ENCODE results near the gene GALNT14.

The GALNT14 gene

DNA sequence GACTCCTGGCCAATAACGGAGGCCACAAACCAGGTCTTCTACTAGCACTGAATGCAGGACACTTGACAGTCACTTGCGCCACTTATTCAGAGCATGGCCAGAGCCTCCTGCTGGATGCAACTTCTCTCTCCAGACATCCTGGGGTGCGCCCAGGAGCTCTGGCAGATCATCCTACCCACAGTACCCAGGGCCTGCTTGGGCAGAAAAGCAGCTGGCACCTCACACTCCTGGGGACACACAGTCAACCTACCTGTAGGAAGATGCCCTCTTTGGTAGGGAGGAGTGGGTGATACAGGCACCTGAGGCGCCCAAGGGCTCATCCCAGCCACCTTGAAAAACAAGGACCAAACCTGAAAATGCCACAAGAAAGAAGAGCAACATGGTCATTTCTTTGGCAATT is 13.3 kb downstream of the GALNT14 start:
- no peak for ATAC-seq
- no peak for TF ChIP-seq ZNF8 (CRISPR knock-in tag; IDR thresholded peaks at IDR 0.05)
- TF ChIP-seq ZFP30 (CRISPR knock-in tag; IDR thresholded peaks at IDR 0.05): no peak
- TF ChIP-seq, protein P1, sequence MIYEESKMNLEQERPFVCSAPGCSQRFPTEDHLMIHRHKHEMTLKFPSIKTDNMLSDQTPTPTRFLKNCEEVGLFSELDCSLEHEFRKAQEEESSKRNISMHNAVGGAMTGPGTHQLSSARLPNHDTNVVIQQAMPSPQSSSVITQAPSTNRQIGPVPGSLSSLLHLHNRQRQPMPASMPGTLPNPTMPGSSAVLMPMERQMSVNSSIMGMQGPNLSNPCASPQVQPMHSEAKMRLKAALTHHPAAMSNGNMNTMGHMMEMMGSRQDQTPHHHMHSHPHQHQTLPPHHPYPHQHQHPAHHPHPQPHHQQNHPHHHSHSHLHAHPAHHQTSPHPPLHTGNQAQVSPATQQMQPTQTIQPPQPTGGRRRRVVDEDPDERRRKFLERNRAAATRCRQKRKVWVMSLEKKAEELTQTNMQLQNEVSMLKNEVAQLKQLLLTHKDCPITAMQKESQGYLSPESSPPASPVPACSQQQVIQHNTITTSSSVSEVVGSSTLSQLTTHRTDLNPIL (CRISPR knock-in tag; IDR thresholded peaks at IDR 0.05; ENCODE audit: low read depth): no peak
- no peak for TF ChIP-seq SNAI2 (CRISPR knock-in tag; IDR thresholded peaks at IDR 0.05)
- no peak for TF ChIP-seq ZNF70 (CRISPR knock-in tag; IDR thresholded peaks at IDR 0.05)
- no peak for TF ChIP-seq TCF4 (CRISPR knock-in tag; IDR thresholded peaks at IDR 0.05; ENCODE audit: borderline replicate concordance)

DNA sequence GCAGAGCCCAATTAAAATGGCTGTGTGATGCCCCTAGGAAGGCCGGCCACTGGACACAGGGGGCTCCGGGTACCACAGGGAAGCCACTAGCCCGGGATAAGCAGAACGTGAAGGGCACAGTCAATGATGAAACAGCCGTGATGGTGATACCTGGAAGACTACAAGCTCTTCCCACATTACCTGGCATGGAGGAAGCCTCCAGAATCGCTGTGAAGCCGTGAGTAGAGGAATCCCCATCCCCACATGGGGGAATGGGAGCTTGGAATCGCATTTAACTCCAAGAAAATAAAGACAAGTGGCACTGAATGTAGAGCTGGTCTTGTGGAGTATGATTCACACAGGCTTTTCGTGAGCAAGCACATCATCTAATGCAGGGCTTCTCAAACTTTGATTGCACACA is 16.1 kb downstream of the GALNT14 start:
- no peak for ATAC-seq
- TF ChIP-seq SNAI2 (CRISPR knock-in tag; IDR thresholded peaks at IDR 0.05) (no peak), ZFP3 (CRISPR knock-in tag; IDR thresholded peaks at IDR 0.05) (no peak), ZC3H10 (CRISPR knock-in tag; IDR thresholded peaks at IDR 0.05) (no peak), ESRRG (CRISPR knock-in tag; IDR thresholded peaks at IDR 0.05) (no peak)

DNA sequence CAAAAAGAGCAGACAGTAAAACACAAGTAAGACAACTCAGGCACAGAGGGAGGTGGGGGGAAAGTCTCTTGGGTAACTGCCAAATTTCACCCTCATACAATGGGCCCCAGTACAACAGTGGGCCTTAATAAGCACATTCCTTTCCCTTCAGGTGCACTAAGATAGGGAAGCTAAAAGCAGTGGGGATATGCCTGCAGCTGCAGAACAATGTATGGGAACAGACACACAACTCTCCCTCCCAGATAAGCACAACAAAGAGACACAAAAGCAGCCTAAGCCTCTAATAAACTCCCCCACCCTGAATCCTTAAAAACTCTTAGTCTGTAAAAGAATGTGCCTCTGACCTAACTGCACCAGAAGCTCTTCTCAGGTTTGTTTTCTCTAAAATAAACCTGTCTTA is 24.5 kb downstream of the GALNT14 start:
- TF ChIP-seq SNAI2 (CRISPR knock-in tag; IDR thresholded peaks at IDR 0.05) (no peak), ZFP3 (CRISPR knock-in tag; IDR thresholded peaks at IDR 0.05) (no peak), RARB (CRISPR knock-in tag; IDR thresholded peaks at IDR 0.05) (no peak), ISL1 (CRISPR knock-in tag; IDR thresholded peaks at IDR 0.05) (no peak)
- TF ChIP-seq, protein P2, sequence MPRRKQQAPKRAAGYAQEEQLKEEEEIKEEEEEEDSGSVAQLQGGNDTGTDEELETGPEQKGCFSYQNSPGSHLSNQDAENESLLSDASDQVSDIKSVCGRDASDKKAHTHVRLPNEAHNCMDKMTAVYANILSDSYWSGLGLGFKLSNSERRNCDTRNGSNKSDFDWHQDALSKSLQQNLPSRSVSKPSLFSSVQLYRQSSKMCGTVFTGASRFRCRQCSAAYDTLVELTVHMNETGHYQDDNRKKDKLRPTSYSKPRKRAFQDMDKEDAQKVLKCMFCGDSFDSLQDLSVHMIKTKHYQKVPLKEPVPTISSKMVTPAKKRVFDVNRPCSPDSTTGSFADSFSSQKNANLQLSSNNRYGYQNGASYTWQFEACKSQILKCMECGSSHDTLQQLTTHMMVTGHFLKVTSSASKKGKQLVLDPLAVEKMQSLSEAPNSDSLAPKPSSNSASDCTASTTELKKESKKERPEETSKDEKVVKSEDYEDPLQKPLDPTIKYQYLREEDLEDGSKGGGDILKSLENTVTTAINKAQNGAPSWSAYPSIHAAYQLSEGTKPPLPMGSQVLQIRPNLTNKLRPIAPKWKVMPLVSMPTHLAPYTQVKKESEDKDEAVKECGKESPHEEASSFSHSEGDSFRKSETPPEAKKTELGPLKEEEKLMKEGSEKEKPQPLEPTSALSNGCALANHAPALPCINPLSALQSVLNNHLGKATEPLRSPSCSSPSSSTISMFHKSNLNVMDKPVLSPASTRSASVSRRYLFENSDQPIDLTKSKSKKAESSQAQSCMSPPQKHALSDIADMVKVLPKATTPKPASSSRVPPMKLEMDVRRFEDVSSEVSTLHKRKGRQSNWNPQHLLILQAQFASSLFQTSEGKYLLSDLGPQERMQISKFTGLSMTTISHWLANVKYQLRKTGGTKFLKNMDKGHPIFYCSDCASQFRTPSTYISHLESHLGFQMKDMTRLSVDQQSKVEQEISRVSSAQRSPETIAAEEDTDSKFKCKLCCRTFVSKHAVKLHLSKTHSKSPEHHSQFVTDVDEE (CRISPR knock-in tag; IDR thresholded peaks at IDR 0.05): no peak
- TF ChIP-seq, protein P3, sequence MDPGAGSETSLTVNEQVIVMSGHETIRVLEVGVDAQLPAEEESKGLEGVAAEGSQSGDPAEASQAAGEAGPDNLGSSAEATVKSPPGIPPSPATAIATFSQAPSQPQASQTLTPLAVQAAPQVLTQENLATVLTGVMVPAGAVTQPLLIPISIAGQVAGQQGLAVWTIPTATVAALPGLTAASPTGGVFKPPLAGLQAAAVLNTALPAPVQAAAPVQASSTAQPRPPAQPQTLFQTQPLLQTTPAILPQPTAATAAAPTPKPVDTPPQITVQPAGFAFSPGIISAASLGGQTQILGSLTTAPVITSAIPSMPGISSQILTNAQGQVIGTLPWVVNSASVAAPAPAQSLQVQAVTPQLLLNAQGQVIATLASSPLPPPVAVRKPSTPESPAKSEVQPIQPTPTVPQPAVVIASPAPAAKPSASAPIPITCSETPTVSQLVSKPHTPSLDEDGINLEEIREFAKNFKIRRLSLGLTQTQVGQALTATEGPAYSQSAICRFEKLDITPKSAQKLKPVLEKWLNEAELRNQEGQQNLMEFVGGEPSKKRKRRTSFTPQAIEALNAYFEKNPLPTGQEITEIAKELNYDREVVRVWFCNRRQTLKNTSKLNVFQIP (CRISPR knock-in tag; IDR thresholded peaks at IDR 0.05; ENCODE audit: borderline replicate concordance, low read depth): no peak
- ATAC-seq: no peak

DNA sequence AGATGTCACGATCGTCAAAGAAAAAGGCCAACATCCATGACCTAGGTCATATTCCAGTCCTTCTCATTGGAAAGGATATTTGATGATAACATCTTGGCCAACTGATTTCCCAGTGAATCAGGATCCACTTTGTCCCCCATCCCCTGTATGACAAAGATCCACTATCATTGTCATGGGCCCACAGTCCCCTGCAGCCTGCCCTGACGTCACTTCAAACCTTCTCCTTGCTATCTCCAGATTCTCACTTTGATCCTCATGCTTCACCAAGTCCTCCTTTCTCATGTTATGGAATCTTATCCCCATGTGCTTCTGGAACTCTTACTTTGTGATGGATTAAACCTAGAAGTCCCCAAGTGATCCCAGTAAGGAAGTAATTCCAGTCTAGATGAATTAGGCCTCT is 25.7 kb downstream of the GALNT14 start:
- TF ChIP-seq ZNF70 (CRISPR knock-in tag; IDR thresholded peaks at IDR 0.05) (no peak), ZC3H10 (CRISPR knock-in tag; IDR thresholded peaks at IDR 0.05) (no peak), RARB (CRISPR knock-in tag; IDR thresholded peaks at IDR 0.05) (no peak), CSDC2 (CRISPR knock-in tag; IDR thresholded peaks at IDR 0.05) (no peak), SNAI2 (CRISPR knock-in tag; IDR thresholded peaks at IDR 0.05) (no peak), TCF4 (CRISPR knock-in tag; IDR thresholded peaks at IDR 0.05; ENCODE audit: borderline replicate concordance) (no peak), OSR1 (CRISPR knock-in tag; IDR thresholded peaks at IDR 0.05) (no peak), GLIS3 (CRISPR knock-in tag; IDR thresholded peaks at IDR 0.05) (no peak), ZNF565 (CRISPR knock-in tag; conservative IDR thresholded peaks at IDR 0.05; ENCODE audit: low read depth) (no peak), BACH2 (CRISPR knock-in tag; IDR thresholded peaks at IDR 0.05; ENCODE audit: borderline replicate concordance) (no peak), ISL1 (CRISPR knock-in tag; IDR thresholded peaks at IDR 0.05) (no peak)
- TF ChIP-seq, protein P2 (CRISPR knock-in tag; IDR thresholded peaks at IDR 0.05): no peak
- TF ChIP-seq, protein P1 (CRISPR knock-in tag; IDR thresholded peaks at IDR 0.05; ENCODE audit: low read depth): no peak
- ATAC-seq: no peak
